Endothelial cell of umbilical vein (primary cell): ENCODE data around the gene CCDC69. TPM values are rescaled to one million over a fixed set of nuclear protein-coding genes. Genes with fewer than 3 reads are reported as not detected.
"Not testable (repeated sequence)": the region's sequence is repeated elsewhere in the genome, so short reads cannot be mapped to it uniquely, and the experiment has no call there.

ENCODE experiments used
- BruUV-seq: library from RNA; stranded (reverse); fragments of 400-500 nt; replicated peaks from 2 replicates; lab custom pipeline; 2021; lab: Mats Ljungman, UMichigan
- CTCF ChIA-PET: fragments of 300-600, 350-600 bp; sonication (Branson Sonifier 250); formaldehyde crosslinking; loops from one replicate; lab custom pipeline; 2021; ENCODE audit warnings: antibody characterized with exemption, inconsistent platforms; lab: Charles Lee
- POLR2A ChIA-PET: fragments of 300-600, 350-600 bp; sonication (Branson Sonifier 250); formaldehyde crosslinking; loops from one replicate; lab custom pipeline; 2021; ENCODE audit warnings: antibody characterized with exemption, inconsistent platforms; lab: Charles Lee
- DNase-seq: peaks from one replicate; pipeline ENCODE4 v3.0.0-alpha.2; 2011; ENCODE audit warnings: low read depth, low spot score
- FAIRE-seq: peaks from 2 replicates; lab custom pipeline; 2011; peaks lifted over from hg19 to GRCh38; lab: Jason Lieb, UNC
- H2AFZ ChIP-seq: 2 replicates; pipeline ENCODE4 v1.6.0; 2012; ENCODE audit warnings: low read depth, low read length, control low read depth, inconsistent platforms
- H3K27ac ChIP-seq: 2 replicates; pipeline ENCODE4 v1.5.1; 2011; ENCODE audit warnings: low read depth, mild to moderate bottlenecking, control low read depth, low read length, moderate library complexity; ENCODE audit not compliant: insufficient read depth
- H3K27me3 ChIP-seq, 2 experiments: 2 replicates each; pipeline versions ENCODE4 v1.6.0 to v1.6.1; 2011; ENCODE audit warnings: low read length in 2 of 2, mixed read lengths in 1 of 2; ENCODE audit not compliant: control insufficient read depth in 2 of 2, insufficient read depth in 2 of 2
- H3K36me3 ChIP-seq, 2 experiments: 2 replicates in 1 of 2; 3 replicates in 1 of 2; pipeline ENCODE4 v1.5.1; 2011; ENCODE audit warnings: low read length in 2 of 2, mild to moderate bottlenecking in 1 of 2, moderate library complexity in 1 of 2; ENCODE audit not compliant: control insufficient read depth in 2 of 2, insufficient read depth in 2 of 2; ENCODE audit errors: extremely low read depth in 1 of 2
- H3K4me1 ChIP-seq: 3 replicates; pipeline ENCODE4 v1.5.1; 2011; ENCODE audit warnings: mild to moderate bottlenecking, low read length; ENCODE audit not compliant: control insufficient read depth, insufficient read depth; ENCODE audit errors: extremely low read depth
- H3K4me2 ChIP-seq: 2 replicates; pipeline ENCODE4 v1.6.1; 2011; ENCODE audit warnings: low read length, control low read depth, mixed read lengths; ENCODE audit not compliant: insufficient read depth
- H3K4me3 ChIP-seq, 3 experiments: fragments of 200-600 bp in 1 of 3; sonication (generic), shearing (Covaris generic) in 1 of 3; replicated peaks in 1 of 3; 2 replicates each; pipeline ENCODE4 v1.5.1; 2011 to 2016; ENCODE audit warnings: control low read depth in 3 of 3, low read length in 3 of 3, mild to moderate bottlenecking in 2 of 3, inconsistent platforms in 1 of 3, low read depth in 1 of 3, moderate library complexity in 1 of 3; ENCODE audit not compliant: insufficient read depth in 1 of 3
- H3K79me2 ChIP-seq: 2 replicates; pipeline ENCODE4 v1.6.0; 2012; ENCODE audit warnings: low read length, inconsistent platforms; ENCODE audit not compliant: control insufficient read depth, insufficient read depth
- H3K9ac ChIP-seq: replicated peaks from 2 replicates; pipeline ENCODE3; 2011; ENCODE audit warnings: low read length, control low read depth; ENCODE audit not compliant: insufficient read depth; ENCODE audit errors: extremely low read depth
- H3K9me1 ChIP-seq: replicated peaks from 3 replicates; pipeline ENCODE4 v1.6.0; 2011; ENCODE audit warnings: mild to moderate bottlenecking, low read length; ENCODE audit not compliant: control insufficient read depth, insufficient read depth; ENCODE audit errors: extremely low read depth
- H3K9me3 ChIP-seq: replicated peaks from 2 replicates; pipeline ENCODE4 v1.5.1; 2012; ENCODE audit warnings: low read length, inconsistent platforms; ENCODE audit not compliant: control insufficient read depth, insufficient read depth
- H4K20me1 ChIP-seq: replicated peaks from 2 replicates; pipeline ENCODE3; 2011; ENCODE audit warnings: mild to moderate bottlenecking, low read length; ENCODE audit not compliant: control insufficient read depth, insufficient read depth; ENCODE audit errors: extremely low read depth
- CTCF ChIP-seq, 2 donors: IDR thresholded peaks; 1 replicate in 1 of 2; 2 replicates in 1 of 2; pipeline ENCODE4 v1.5.1; 2011; ENCODE audit warnings: low read length in 2 of 2, mild to moderate bottlenecking in 2 of 2, moderate library complexity in 2 of 2, control low read depth in 1 of 2, inconsistent platforms in 1 of 2, low read depth in 1 of 2; ENCODE audit not compliant: insufficient read depth in 1 of 2; ENCODE audit errors: extremely low read depth in 1 of 2
- EZH2 ChIP-seq: IDR thresholded peaks from 2 replicates; pipeline ENCODE4 v1.6.1; 2012; ENCODE audit warnings: borderline replicate concordance, low read depth, mild to moderate bottlenecking, moderate library complexity, low read length, inconsistent platforms; ENCODE audit not compliant: severe bottlenecking
- FOS ChIP-seq: IDR thresholded peaks from 2 replicates; pipeline ENCODE4 v1.6.1; 2011; ENCODE audit warnings: mild to moderate bottlenecking, low read length, moderate library complexity, borderline replicate concordance; ENCODE audit not compliant: insufficient read depth
- GATA2 ChIP-seq: IDR thresholded peaks from 2 replicates; pipeline ENCODE4 v1.7.0; 2011; ENCODE audit warnings: low read depth, mild to moderate bottlenecking, moderate library complexity, mixed read lengths, low read length; ENCODE audit not compliant: insufficient read length, insufficient read depth
- JUN ChIP-seq: IDR thresholded peaks from 2 replicates; pipeline ENCODE4 v1.6.1; 2011; ENCODE audit warnings: borderline replicate concordance, low read depth; ENCODE audit not compliant: insufficient read length, insufficient read depth
- MAX ChIP-seq: IDR thresholded peaks from 2 replicates; pipeline ENCODE4 v1.6.1; 2011; ENCODE audit not compliant: insufficient read depth, insufficient read length
- MYC ChIP-seq: IDR thresholded peaks from one replicate; pipeline ENCODE4 v1.6.1; 2011; ENCODE audit warnings: mild to moderate bottlenecking, low read depth, low read length
- POLR2A ChIP-seq: IDR thresholded peaks from 2 replicates; pipeline ENCODE4 v1.6.1; 2012; ENCODE audit warnings: low read depth, mild to moderate bottlenecking, control low read depth, low read length
- POLR2AphosphoS5 ChIP-seq: IDR thresholded peaks from 2 replicates; pipeline ENCODE4 v1.6.1; 2012; ENCODE audit warnings: low read depth, mild to moderate bottlenecking, control low read depth, low read length, moderate library complexity; ENCODE audit not compliant: insufficient read depth
- dilution Hi-C: fragments of 300-500 bp; cut with MboI; formaldehyde crosslinking; loops from one replicate; pipeline ENCODE4 v1.15.0; 2019; ENCODE audit warnings: low sequenced_read_pairs; ENCODE audit not compliant: extremely low pct_ligation_motif_present
- intact Hi-C: fragments of 100-400 bp; cut with micrococcal nuclease; formaldehyde crosslinking; loops from one replicate; pipeline ENCODE4 v1.10.0; 2022
- polyA plus RNA-seq, 4 experiments: library from polyadenylated mRNA; depleted of rRNA in 3 of 4; stranded (reverse) in 3 of 4; unstranded in 1 of 4; fragments of >200 nt; gene quantifications; 2 replicates each; pipeline versions ENCODE4 v1.2.1 to v1.2.3, GENCODE V29; 2011 to 2012; ENCODE audit warnings: missing spikeins in 1 of 4
- total RNA-seq: library from RNA; stranded (reverse); gene quantifications from 2 replicates; pipeline ENCODE4 v1.2.3, GENCODE V29; 2021

CCDC69 gene
- total and polyA plus RNA-seq, 2 donors (not counting 3 experiments of a cell fraction or from before 2014, with no cell fraction given): 4.1 to 4.5 TPM

GRCh38 chr5:151178372-151178771 lies 45.5 kb downstream of the CCDC69 start:
- Histone ChIP-seq H3K27me3 (no peaks in the 10 kb centered on the region), H3K4me2 (no peak overlapping the region), H3K36me3 (no peaks in the 10 kb centered on the region), H3K9ac (no peak overlapping the region), H3K9me3 (no peaks in the 10 kb centered on the region), H2AFZ (no peak overlapping the region), H3K79me2 (no peaks in the 10 kb centered on the region), H3K4me3 (no peak overlapping the region), H3K9me1 (no peaks in the 10 kb centered on the region), H3K27ac (no peak overlapping the region), H4K20me1 (no peaks in the 10 kb centered on the region), H3K4me1 (no peaks in the 10 kb centered on the region)
- dilution Hi-C loops: no loop called here
- FAIRE-seq: no peak
- TF ChIP-seq POLR2AphosphoS5 (no peak), MAX (no peak), FOS (no peak), POLR2A (no peak), GATA2 (no peak), JUN (no peak), CTCF (IDR thresholded peaks at IDR 0.05; ENCODE audit: extremely low read depth in 1 of 2, insufficient read depth in 1 of 2, low read depth in 1 of 2, low read length in 2 of 2) (no peak), EZH2 (no peak), MYC (no peak)
- ChIA-PET POLR2A (no interaction called here), CTCF (interaction anchor here (1.6 kb wide), 1 partner anchor 52 kb away, joined by 4 read pairs; no protein-coding TSS in a partner anchor)
- DNase-seq: no peak
- intact Hi-C loops: no loop called here
- BruUV-seq: no TSS peak

- POLR2A ChIA-PET, H2AFZ ChIP-seq, H3K27ac ChIP-seq, H4K20me1 ChIP-seq, H3K36me3 ChIP-seq, dilution Hi-C loops, DNase-seq, H3K9ac ChIP-seq, H3K4me3 ChIP-seq, H3K4me1 ChIP-seq, H3K79me2 ChIP-seq, H3K9me3 ChIP-seq, CTCF ChIA-PET, H3K27me3 ChIP-seq, H3K9me1 ChIP-seq, BruUV-seq, FAIRE-seq, H3K4me2 ChIP-seq, intact Hi-C loops: not testable (repeated sequence)
Observed at GRCh38 chr5:151176268-151176667, 47.6 kb downstream of the CCDC69 start.
